HCT116 (cell line): Measurements from ENCODE around the gene CPTP. TPM values are rescaled to one million over a fixed set of nuclear protein-coding genes. Genes with fewer than 3 reads are reported as not detected.

Source experiments
- ATAC-seq: fragments of 200-7000 bp; cut with Tn5 transposase; 2 replicates; pipeline ENCODE4 v1.9.1; 2020; ENCODE audit warnings: mild to moderate bottlenecking, moderate library complexity
- BruUV-seq: library from RNA; stranded (reverse); fragments of 400-500 nt; replicated peaks from 2 replicates; lab custom pipeline; 2021; lab: Mats Ljungman, UMichigan
- CTCF ChIA-PET: fragments of 300-600 bp; sonication (Branson Sonifier 250); formaldehyde crosslinking; loops from one replicate; lab custom pipeline; 2021; ENCODE audit warnings: antibody characterized with exemption; lab: Charles Lee
- POLR2A ChIA-PET: fragments of 300-600, 350-600 bp; sonication (Branson Sonifier 250); formaldehyde crosslinking; loops from one replicate; lab custom pipeline; 2021; ENCODE audit warnings: antibody characterized with exemption; lab: Charles Lee
- RAD21 ChIA-PET, 2 experiments: fragments of 300-600 bp; sonication (Branson Sonifier 250); formaldehyde crosslinking; loops; one replicate each; lab custom pipeline; 2023; ENCODE audit warnings: low total read pairs in 2 of 2; ENCODE audit not compliant: uncharacterized antibody in 2 of 2, unreplicated experiment in 2 of 2, low non-redundant PET in 1 of 2; lab: Charles Lee
- DNase-seq: peaks from one replicate; pipeline ENCODE4 v3.0.0-alpha.2; 2010; ENCODE audit warnings: low read depth, low spot score
- H2AFZ ChIP-seq: fragments of 200-600 bp; shearing (Covaris generic), sonication (generic); 2 replicates; pipeline ENCODE4 v1.6.1; 2017; ENCODE audit warnings: low read depth, mixed run types, mixed read lengths, antibody characterized with exemption, low read length; ENCODE audit not compliant: poor library complexity, severe bottlenecking
- H3K27ac ChIP-seq: 2 replicates; pipeline ENCODE4 v1.5.1; 2012; ENCODE audit warnings: low read depth, low read length
- H3K27me3 ChIP-seq: fragments of 200-600 bp; sonication (generic); 2 replicates; pipeline ENCODE4 v1.6.1; 2016; ENCODE audit warnings: mixed run types, low read length, mixed read lengths; ENCODE audit not compliant: insufficient read depth
- H3K36me3 ChIP-seq, 2 experiments: fragments of 200-500 bp in 1 of 2; fragments of 200-600 bp in 1 of 2; sonication (Bioruptor generic) in 1 of 2; sonication (generic) in 1 of 2; 2 replicates each; pipeline versions ENCODE4 v1.5.1 to v1.6.1; 2014 to 2016; ENCODE audit warnings: low read length in 2 of 2, inconsistent platforms in 1 of 2, mixed read lengths in 1 of 2, mixed run types in 1 of 2; ENCODE audit not compliant: insufficient read depth in 2 of 2, control insufficient read depth in 1 of 2
- H3K4me1 ChIP-seq, 2 experiments: fragments of 200-600 bp in 1 of 2; sonication (generic) in 1 of 2; 2 replicates each; pipeline versions ENCODE4 v1.5.1 to v1.6.1; 2012 to 2017; ENCODE audit warnings: low read length in 2 of 2, inconsistent platforms in 1 of 2, mild to moderate bottlenecking in 1 of 2, mixed read lengths in 1 of 2, mixed run types in 1 of 2, moderate library complexity in 1 of 2; ENCODE audit not compliant: insufficient read depth in 2 of 2, control insufficient read depth in 1 of 2
- H3K4me2 ChIP-seq: fragments of 200-600 bp; sonication (generic); 2 replicates; pipeline ENCODE4 v1.6.1; 2017; ENCODE audit warnings: mixed run types, low read length, mixed read lengths
- H3K4me3 ChIP-seq, 2 experiments: fragments of 200-600 bp in 1 of 2; sonication (generic) in 1 of 2; replicated peaks in 1 of 2; 2 replicates each; pipeline ENCODE4 v1.5.1; 2011 to 2016; ENCODE audit warnings: low read length in 2 of 2, control low read depth in 1 of 2, low read depth in 1 of 2, mild to moderate bottlenecking in 1 of 2, mixed read lengths in 1 of 2, mixed run types in 1 of 2
- H3K79me2 ChIP-seq: fragments of 200-600 bp; sonication (generic); 2 replicates; pipeline ENCODE4 v1.6.1; 2017; ENCODE audit warnings: mild to moderate bottlenecking, mixed run types, low read length, moderate library complexity, mixed read lengths; ENCODE audit not compliant: insufficient read depth
- H3K9ac ChIP-seq: fragments of 200-600 bp; sonication (generic); 2 replicates; pipeline ENCODE4 v1.6.1; 2016; ENCODE audit warnings: low read length, mixed read lengths
- H3K9me2 ChIP-seq: fragments of 200-600 bp; sonication (generic), shearing (Covaris generic); 2 replicates; pipeline ENCODE4 v1.6.1; 2017; ENCODE audit warnings: mixed run types, mild to moderate bottlenecking, moderate library complexity; ENCODE audit not compliant: insufficient read depth
- H3K9me3 ChIP-seq, 2 experiments: fragments of 200-500 bp in 1 of 2; fragments of 200-600 bp in 1 of 2; sonication (Bioruptor generic) in 1 of 2; sonication (generic) in 1 of 2; 2 replicates each; pipeline ENCODE4 v1.6.1; 2014 to 2017; ENCODE audit warnings: low read length in 2 of 2, mixed read lengths in 2 of 2, inconsistent platforms in 1 of 2, low read depth in 1 of 2, mild to moderate bottlenecking in 1 of 2, mixed run types in 1 of 2, moderate library complexity in 1 of 2; ENCODE audit not compliant: control insufficient read depth in 1 of 2, insufficient read depth in 1 of 2
- H4K20me1 ChIP-seq: fragments of 200-600 bp; sonication (generic), shearing (Covaris generic); 2 replicates; pipeline ENCODE4 v1.6.1; 2017; ENCODE audit warnings: mixed run types, mild to moderate bottlenecking, moderate library complexity; ENCODE audit not compliant: insufficient read depth
- ATF3 ChIP-seq: IDR thresholded peaks from 2 replicates; pipeline ENCODE4 v1.6.1; 2012
- EGR1 ChIP-seq: IDR thresholded peaks from 2 replicates; pipeline ENCODE4 v1.6.1; 2012; ENCODE audit warnings: low read depth
- ELF1 ChIP-seq: IDR thresholded peaks from 2 replicates; pipeline ENCODE4 v1.6.1; 2012; ENCODE audit warnings: low read depth, borderline replicate concordance
- EZH2 ChIP-seq: fragments of 200-600 bp; sonication (generic); IDR thresholded peaks from 2 replicates; pipeline ENCODE4 v1.6.1; 2017; ENCODE audit warnings: antibody characterized with exemption, mixed run types
- EZH2phosphoT487 ChIP-seq: fragments of 200-600 bp; IDR thresholded peaks from 2 replicates; pipeline ENCODE4 v1.6.1; 2018; ENCODE audit warnings: antibody characterized with exemption, borderline replicate concordance
- FOSL1 ChIP-seq: IDR thresholded peaks from 2 replicates; pipeline ENCODE4 v1.6.1; 2012; ENCODE audit warnings: low read depth
- POLR2A ChIP-seq: IDR thresholded peaks from 2 replicates; pipeline ENCODE4 v1.7.0; 2011; ENCODE audit warnings: borderline replicate concordance; ENCODE audit not compliant: insufficient read depth, insufficient read length; ENCODE audit errors: extremely low read depth
- RAD21 ChIP-seq: IDR thresholded peaks from 2 replicates; pipeline ENCODE4 v1.6.1; 2012; ENCODE audit warnings: low read depth, mild to moderate bottlenecking
- REST ChIP-seq: IDR thresholded peaks from 2 replicates; pipeline ENCODE4 v1.6.1; 2012; ENCODE audit warnings: low read depth
- SIN3A ChIP-seq: IDR thresholded peaks from 2 replicates; pipeline ENCODE4 v1.6.1; 2012; ENCODE audit warnings: low read depth
- SP1 ChIP-seq: IDR thresholded peaks from 2 replicates; pipeline ENCODE4 v1.6.1; 2012; ENCODE audit warnings: low read depth
- TCF7L2 ChIP-seq: IDR thresholded peaks from 2 replicates; pipeline ENCODE4 v1.7.0; 2011; ENCODE audit warnings: borderline replicate concordance, inconsistent platforms; ENCODE audit not compliant: insufficient read depth, insufficient read length; ENCODE audit errors: extremely low read depth
- YY1 ChIP-seq: IDR thresholded peaks from 2 replicates; pipeline ENCODE4 v1.6.1; 2011; ENCODE audit warnings: low read length, low read depth, moderate library complexity, mild to moderate bottlenecking; ENCODE audit not compliant: insufficient replicate concordance; ENCODE audit errors: extremely low read depth
- ZBTB33 ChIP-seq: IDR thresholded peaks from 2 replicates; pipeline ENCODE4 v1.6.1; 2011; ENCODE audit warnings: mild to moderate bottlenecking, low read length, moderate library complexity; ENCODE audit not compliant: insufficient replicate concordance; ENCODE audit errors: extremely low read depth
- ZFX ChIP-seq: fragments of 450-650 bp; IDR thresholded peaks from 2 replicates; pipeline ENCODE4 v1.6.1; 2017
- ZNF274 ChIP-seq: fragments of 200-500 bp; sonication (Bioruptor generic); IDR thresholded peaks from 2 replicates; pipeline ENCODE4 v1.6.1; 2014; ENCODE audit warnings: mild to moderate bottlenecking, low read depth, low read length, inconsistent platforms
- intact Hi-C: fragments of 100-400 bp; cut with micrococcal nuclease; formaldehyde crosslinking; loops from 2 replicates; pipeline ENCODE4 v1.10.0; 2022
- total RNA-seq: library from RNA; stranded (reverse); gene quantifications from one replicate; pipeline ENCODE4 v1.2.1, GENCODE V29; 2021; ENCODE audit not compliant: unreplicated experiment

The CPTP gene
- total RNA-seq, 1 experiment from 2014 or later, result 16.3 TPM

GRCh38 chr1:1338278-1338677, 13.7 kb downstream of the CPTP start:
- RAD21 ChIA-PET, result no interaction called here
- Histone ChIP-seq H3K79me2 (peaks cover 36% of the 10 kb centered on the region), H3K27ac (no peak overlapping the region; the same call in 1 of the 2 replicates), H3K9me2 (no peaks in the 10 kb centered on the region), H3K27me3 (no peaks in the 10 kb centered on the region)
- TF ChIP-seq TCF7L2 (no peak), EZH2phosphoT487 (no peak), SIN3A (no peak), RAD21 (no peak), SP1 (no peak), ZNF274 (no peak), POLR2A (no peak)
- TF ChIP-seq, all 23 proteins: peak for 0
- Histone ChIP-seq H2AFZ (no peak overlapping the region), H3K9me3 (no peaks in the 10 kb centered on the region), H4K20me1 (peaks cover 4% of the 10 kb centered on the region; the same call in 1 of the 2 replicates), H3K4me1 (peaks cover 1 to 33% of the 10 kb centered on the region in 2 experiments), H3K9ac (no peak overlapping the region), H3K4me2 (0 out of 2 replicates have a peak overlapping the region, but pooled peaks have one; percentile 12), H3K4me3 (no peak overlapping the region), H3K36me3 (peaks cover 7 to 40% of the 10 kb centered on the region in 2 experiments; a peak in 3 of 4 replicates)
- intact Hi-C loops, result no loop called here
- no peak for ATAC-seq
- POLR2A ChIA-PET, result interaction anchor here (0.6 to 1.4 kb wide), 3 partner anchors 10 to 56 kb away, joined by 3 to 4 read pairs (median 4); no protein-coding TSS in a partner anchor
- DNase-seq, result no peak
- no TSS peak for BruUV-seq
- CTCF ChIA-PET, result no interaction called here

GRCh38 chr1:1340185-1340584, 15.6 kb downstream of the CPTP start:
- no peaks in the 10 kb centered on the region for H3K27me3 ChIP-seq
- RAD21 ChIA-PET, result no interaction called here
- H3K9me2 ChIP-seq, result no peaks in the 10 kb centered on the region
- H4K20me1 ChIP-seq, result peaks cover 4% of the 10 kb centered on the region; the same call in 1 of the 2 replicates
- peaks cover 17 to 46% of the 10 kb centered on the region in 2 experiments for H3K4me1 ChIP-seq
- intact Hi-C loops, result loop anchor here (10.0 kb wide), 1 partner anchor 275 kb away; the partner anchor contains the start of gene MIB2
- ATAC-seq (no peak), DNase-seq (no peak)
- no peak overlapping the region for H3K9ac ChIP-seq
- no TSS peak for BruUV-seq
- peaks cover 52% of the 10 kb centered on the region for H3K79me2 ChIP-seq
- no peaks in the 10 kb centered on the region for H3K9me3 ChIP-seq
- no peak overlapping the region for H3K4me3 ChIP-seq
- no peak overlapping the region for H2AFZ ChIP-seq
- CTCF ChIA-PET, result no interaction called here
- POLR2A ChIA-PET, result no interaction called here
- no peak overlapping the region for H3K4me2 ChIP-seq
- H3K36me3 ChIP-seq, result peaks cover 7 to 40% of the 10 kb centered on the region in 2 experiments; a peak in 3 of 4 replicates
- H3K27ac ChIP-seq, result no peak overlapping the region
- TF ChIP-seq ZBTB33 (no peak), RAD21 (no peak), EZH2 (no peak), REST (no peak), ELF1 (no peak), EGR1 (no peak), POLR2A (no peak), FOSL1 (no peak), ZFX (no peak), YY1 (no peak), ATF3 (no peak)
